Renal pelvis (tissue), 4 donors: ENCODE measurements around the gene SRP14. TPM values are rescaled to one million over a fixed set of nuclear protein-coding genes. Genes with fewer than 3 reads are reported as not detected.
"Not testable (repeated sequence)": the region's sequence is repeated elsewhere in the genome, so short reads cannot be mapped to it uniquely, and the experiment has no call there.

Experiments used
- DNase-seq: peaks from one replicate; pipeline ENCODE4 v3.0.0-alpha.2; 2013
- polyA plus RNA-seq, 3 donors: library from polyadenylated mRNA; unstranded; fragments of 120-200 nt; gene quantifications; one replicate each; pipeline ENCODE4 v1.2.1, GENCODE V29; 2013; ENCODE audit not compliant: insufficient read length in 3 of 3

Gene SRP14
- polyA plus RNA-seq, 3 donors, result 484 to 650 (median 540) TPM

GRCh38 chr15:40038275-40038637, 725 bp downstream of the SRP14 start:
- no peak for DNase-seq

GRCh38 chr15:40037721-40038120, 1.3 kb downstream of the SRP14 start:
- DNase-seq, result no peak

GRCh38 chr15:40035182-40035581, 3.8 kb downstream of the SRP14 start:
- DNase-seq, result not testable (repeated sequence)

GRCh38 chr15:40034186-40034946, 4.6 kb downstream of the SRP14 start:
- DNase-seq, result no peak

GRCh38 chr15:40032125-40032839, 6.7 kb downstream of the SRP14 start:
- no peak for DNase-seq

GRCh38 chr15:40031300-40031699, 7.7 kb downstream of the SRP14 start:
- no peak for DNase-seq

- no peak for DNase-seq
Measured at GRCh38 chr15:40029979-40030893, 8.7 kb downstream of the SRP14 start.

- no peak for DNase-seq
Measured at GRCh38 chr15:40028853-40029252, 10.1 kb downstream of the SRP14 start.

- no peak for DNase-seq
Measured at GRCh38 chr15:40028193-40028592, 10.8 kb downstream of the SRP14 start.

- DNase-seq, result no peak
Measured at GRCh38 chr15:40016224-40016865, 22.6 kb downstream of the SRP14 start.

GRCh38 chr15:40014390-40014789, 24.6 kb downstream of the SRP14 start:
- DNase-seq, result no peak

GRCh38 chr15:40013372-40013771, 25.6 kb downstream of the SRP14 start:
- not testable (repeated sequence) for DNase-seq

GRCh38 chr15:40011303-40011702, 27.7 kb downstream of the SRP14 start:
- DNase-seq, result no peak

GRCh38 chr15:40010686-40011085, 28.3 kb downstream of the SRP14 start:
- no peak for DNase-seq

GRCh38 chr15:40008061-40008765, 30.8 kb downstream of the SRP14 start:
- no peak for DNase-seq

- no peak for DNase-seq
Measured at GRCh38 chr15:40006646-40007045, 32.3 kb downstream of the SRP14 start.

- no peak for DNase-seq
Measured at GRCh38 chr15:40006003-40006402, 33.0 kb downstream of the SRP14 start.

GRCh38 chr15:40003116-40003916, 35.7 kb downstream of the SRP14 start:
- no peak for DNase-seq

GRCh38 chr15:40002295-40002694, 36.7 kb downstream of the SRP14 start:
- DNase-seq, result no peak

- no peak for DNase-seq
Measured at GRCh38 chr15:39999538-40000200, 39.3 kb downstream of the SRP14 start.
